GM12875 (cell line): ENCODE results near the gene SEMA3E.

ENCODE experiments used
- H3K4me3 ChIP-seq: one replicate; pipeline ENCODE4 v1.5.1; 2011; ENCODE audit warnings: low read depth, low read length, control low read depth
- CTCF ChIP-seq: IDR thresholded peaks from 2 replicates; pipeline ENCODE4 v1.5.1; 2011; ENCODE audit warnings: low read depth, mild to moderate bottlenecking, control low read depth, inconsistent platforms, low read length, moderate library complexity, borderline replicate concordance; ENCODE audit not compliant: insufficient read depth

Gene SEMA3E

GRCh38 chr7:83472376-83472775 is 176.6 kb downstream of the SEMA3E start:
- no peak for TF ChIP-seq CTCF

GRCh38 chr7:83469491-83469890 is 179.4 kb downstream of the SEMA3E start:
- no peak for TF ChIP-seq CTCF
- no peak overlapping the region for H3K4me3 ChIP-seq

More at GRCh38 chr7:83472376-83472775, 176.6 kb downstream of the SEMA3E start:
- H3K4me3 ChIP-seq: no peak overlapping the region

- TF ChIP-seq CTCF: no peak
- H3K4me3 ChIP-seq: no peak overlapping the region
Observed at GRCh38 chr7:83469076-83469475, 179.9 kb downstream of the SEMA3E start.

- H3K4me3 ChIP-seq: no peak overlapping the region
- no peak for TF ChIP-seq CTCF
Observed at GRCh38 chr7:83468251-83468739, 180.6 kb downstream of the SEMA3E start.

GRCh38 chr7:83467493-83467892 is 181.4 kb downstream of the SEMA3E start:
- TF ChIP-seq CTCF: no peak

GRCh38 chr7:83466956-83467355 is 182.0 kb downstream of the SEMA3E start:
- no peak overlapping the region for H3K4me3 ChIP-seq
- TF ChIP-seq CTCF: no peak

More at GRCh38 chr7:83467493-83467892, 181.4 kb downstream of the SEMA3E start:
- no peak overlapping the region for H3K4me3 ChIP-seq

- no peak for TF ChIP-seq CTCF
Observed at GRCh38 chr7:83466187-83466923, 182.6 kb downstream of the SEMA3E start.

More at GRCh38 chr7:83466187-83466923, 182.6 kb downstream of the SEMA3E start:
- no peak overlapping the region for H3K4me3 ChIP-seq
